ENCODE data around the gene COLEC12. TPM values are rescaled to one million over a fixed set of nuclear protein-coding genes. Genes with fewer than 3 reads are reported as not detected.
"Not testable (repeated sequence)": the region's sequence is repeated elsewhere in the genome, so short reads cannot be mapped to it uniquely, and the experiment has no call there.

COLEC12 gene
- total and polyA plus RNA-seq, 7 experiments from 2014 or later, result 0.12 to 0.35 (median 0.19) TPM; not detected in 4

GRCh38 chr18:407626-408224, 92.8 kb downstream of the COLEC12 start:
- no peaks in the 10 kb centered on the region for H3K4me1 Mint-ChIP-seq
- no peak for ATAC-seq
- Histone ChIP-seq H3K4me1 (ENCODE audit: control insufficient read depth in 2 of 2, insufficient read depth in 2 of 2, low read length in 2 of 2) (no peaks in the 10 kb centered on the region), H3K27ac (ENCODE audit: low read depth, low read length) (no peak overlapping the region), H3K27me3 (ENCODE audit: control insufficient read depth in 2 of 2, insufficient read depth in 2 of 2, low read length in 2 of 2) (no peaks in the 10 kb centered on the region), H3K36me3 (ENCODE audit: control insufficient read depth in 2 of 3, insufficient read depth in 3 of 3, low read length in 3 of 3) (no peaks in the 10 kb centered on the region), H3K4me3 (ENCODE audit: low read length) (no peak overlapping the region), H3K9me3 (ENCODE audit: control insufficient read depth in 2 of 3, low read length in 3 of 3) (peaks cover 0 to 7% (median 0%) of the 10 kb centered on the region in 3 experiments)
- CTCF ChIA-PET, result no interaction called here
- peaks cover 7 to 30% (median 19%) of the 10 kb centered on the region in 5 donors for H3K27me3 Mint-ChIP-seq
- no peak overlapping the region for H3K4me3 Mint-ChIP-seq
- intact Hi-C loops (cut with micrococcal nuclease), result no loop called here
- POLR2A ChIA-PET, result no interaction called here
- peaks cover 0 to 5% (median 0%) of the 10 kb centered on the region in 5 donors for H3K36me3 Mint-ChIP-seq
- peaks cover 0 to 51% (median 16%) of the 10 kb centered on the region in 11 donors for H3K9me3 Mint-ChIP-seq
- no peak overlapping the region for H3K27ac Mint-ChIP-seq
- DNase-seq, result no peak

- Histone ChIP-seq H3K4me3 (ENCODE audit: low read length) (no peak overlapping the region), H3K36me3 (ENCODE audit: control insufficient read depth in 2 of 3, insufficient read depth in 3 of 3, low read length in 3 of 3) (no peaks in the 10 kb centered on the region), H3K4me1 (ENCODE audit: control insufficient read depth in 2 of 2, insufficient read depth in 2 of 2, low read length in 2 of 2) (no peaks in the 10 kb centered on the region), H3K27me3 (ENCODE audit: control insufficient read depth in 2 of 2, insufficient read depth in 2 of 2, low read length in 2 of 2) (no peaks in the 10 kb centered on the region), H3K27ac (ENCODE audit: low read depth, low read length) (no peak overlapping the region), H3K9me3 (ENCODE audit: control insufficient read depth in 2 of 3, low read length in 3 of 3) (peaks cover 0 to 7% (median 0%) of the 10 kb centered on the region in 3 experiments)
- Mint-ChIP-seq H3K27ac (no peak overlapping the region), H3K27me3 (peaks cover 7 to 34% (median 19%) of the 10 kb centered on the region in 5 donors), H3K36me3 (peaks cover 0 to 5% (median 0%) of the 10 kb centered on the region in 5 donors), H3K9me3 (peaks cover 0 to 51% (median 16%) of the 10 kb centered on the region in 11 donors), H3K4me3 (no peak overlapping the region), H3K4me1 (no peaks in the 10 kb centered on the region)
- DNase-seq, result no peak
- CTCF ChIA-PET, result no interaction called here
- no peak for ATAC-seq
- intact Hi-C loops (cut with micrococcal nuclease), result no loop called here
- POLR2A ChIA-PET, result no interaction called here
Observed at GRCh38 chr18:407191-407590, 93.3 kb downstream of the COLEC12 start.

- Mint-ChIP-seq H3K27me3 (peaks cover 4 to 39% (median 14%) of the 10 kb centered on the region in 5 donors), H3K27ac (no peak overlapping the region), H3K4me1 (no peaks in the 10 kb centered on the region), H3K4me3 (no peak overlapping the region), H3K36me3 (peaks cover 0 to 5% (median 0%) of the 10 kb centered on the region in 5 donors), H3K9me3 (peaks cover 0 to 47% (median 14%) of the 10 kb centered on the region in 11 donors)
- DNase-seq (no peak), ATAC-seq (no peak)
- intact Hi-C loops (cut with micrococcal nuclease), result no loop called here
- no peak overlapping the region for H3K27ac ChIP-seq (ENCODE audit: low read depth, low read length)
- POLR2A ChIA-PET, result no interaction called here
- CTCF ChIA-PET, result no interaction called here
- H3K4me3 ChIP-seq (ENCODE audit: low read length), result no peak overlapping the region
- H3K4me1 ChIP-seq (ENCODE audit: control insufficient read depth in 2 of 2, insufficient read depth in 2 of 2, low read length in 2 of 2), result no peaks in the 10 kb centered on the region
- no peaks in the 10 kb centered on the region for H3K27me3 ChIP-seq (ENCODE audit: control insufficient read depth in 2 of 2, insufficient read depth in 2 of 2, low read length in 2 of 2)
- H3K36me3 ChIP-seq (ENCODE audit: control insufficient read depth in 2 of 3, insufficient read depth in 3 of 3, low read length in 3 of 3), result no peaks in the 10 kb centered on the region
- peaks cover 0 to 7% (median 0%) of the 10 kb centered on the region in 3 experiments for H3K9me3 ChIP-seq (ENCODE audit: control insufficient read depth in 2 of 3, low read length in 3 of 3)
Observed at GRCh38 chr18:406677-407076, 93.8 kb downstream of the COLEC12 start.

- H3K4me3 ChIP-seq (ENCODE audit: low read length); H3K36me3 Mint-ChIP-seq; H3K4me1 Mint-ChIP-seq; DNase-seq; H3K36me3 ChIP-seq (ENCODE audit: control insufficient read depth in 2 of 3, insufficient read depth in 3 of 3, low read length in 3 of 3); H3K27ac Mint-ChIP-seq; H3K27ac ChIP-seq (ENCODE audit: low read depth, low read length); H3K9me3 ChIP-seq (ENCODE audit: control insufficient read depth in 2 of 3, low read length in 3 of 3); H3K4me1 ChIP-seq (ENCODE audit: control insufficient read depth in 2 of 2, insufficient read depth in 2 of 2, low read length in 2 of 2); CTCF ChIA-PET; intact Hi-C loops (cut with micrococcal nuclease); H3K27me3 ChIP-seq (ENCODE audit: control insufficient read depth in 2 of 2, insufficient read depth in 2 of 2, low read length in 2 of 2); POLR2A ChIA-PET; H3K4me3 Mint-ChIP-seq; ATAC-seq: not testable (repeated sequence)
- Mint-ChIP-seq H3K9me3 (peaks cover 0 to 38% (median 14%) of the 10 kb centered on the region in 11 donors), H3K27me3 (peaks cover 2 to 32% (median 16%) of the 10 kb centered on the region in 5 donors)
Observed at GRCh38 chr18:405006-405405, 95.5 kb downstream of the COLEC12 start.

GRCh38 chr18:404061-404636, 96.4 kb downstream of the COLEC12 start:
- Mint-ChIP-seq H3K27ac (no peak overlapping the region), H3K9me3 (peaks cover 0 to 38% (median 14%) of the 10 kb centered on the region in 11 donors), H3K4me3 (no peak overlapping the region), H3K36me3 (peaks cover 0 to 5% (median 0%) of the 10 kb centered on the region in 5 donors), H3K4me1 (no peaks in the 10 kb centered on the region), H3K27me3 (peaks cover 0 to 32% (median 12%) of the 10 kb centered on the region in 5 donors)
- H3K4me1 ChIP-seq (ENCODE audit: control insufficient read depth in 2 of 2, insufficient read depth in 2 of 2, low read length in 2 of 2), result no peaks in the 10 kb centered on the region
- CTCF ChIA-PET, result no interaction called here
- POLR2A ChIA-PET, result no interaction called here
- ATAC-seq (no peak), DNase-seq (no peak)
- no peaks in the 10 kb centered on the region for H3K36me3 ChIP-seq (ENCODE audit: control insufficient read depth in 2 of 3, insufficient read depth in 3 of 3, low read length in 3 of 3)
- intact Hi-C loops (cut with micrococcal nuclease), result no loop called here
- no peak overlapping the region for H3K4me3 ChIP-seq (ENCODE audit: low read length)
- peaks cover 0 to 7% (median 0%) of the 10 kb centered on the region in 3 experiments for H3K9me3 ChIP-seq (ENCODE audit: control insufficient read depth in 2 of 3, low read length in 3 of 3)
- H3K27ac ChIP-seq (ENCODE audit: low read depth, low read length), result no peak overlapping the region
- no peaks in the 10 kb centered on the region for H3K27me3 ChIP-seq (ENCODE audit: control insufficient read depth in 2 of 2, insufficient read depth in 2 of 2, low read length in 2 of 2)

- no peak overlapping the region for H3K4me3 ChIP-seq (ENCODE audit: low read length)
- H3K36me3 ChIP-seq (ENCODE audit: control insufficient read depth in 2 of 3, insufficient read depth in 3 of 3, low read length in 3 of 3), result no peaks in the 10 kb centered on the region
- no peak overlapping the region for H3K4me3 Mint-ChIP-seq
- H3K27me3 Mint-ChIP-seq, result peaks cover 0 to 46% (median 7%) of the 10 kb centered on the region in 5 donors
- DNase-seq (no peak), ATAC-seq (no peak)
- no peaks in the 10 kb centered on the region for H3K4me1 ChIP-seq (ENCODE audit: control insufficient read depth in 2 of 2, insufficient read depth in 2 of 2, low read length in 2 of 2)
- ChIA-PET CTCF (no interaction called here), POLR2A (no interaction called here)
- H3K27ac ChIP-seq (ENCODE audit: low read depth, low read length), result no peak overlapping the region
- no peaks in the 10 kb centered on the region for H3K4me1 Mint-ChIP-seq
- peaks cover 0 to 7% (median 0%) of the 10 kb centered on the region in 3 experiments for H3K9me3 ChIP-seq (ENCODE audit: control insufficient read depth in 2 of 3, low read length in 3 of 3)
- peaks cover 0 to 5% (median 0%) of the 10 kb centered on the region in 5 donors for H3K36me3 Mint-ChIP-seq
- intact Hi-C loops (cut with micrococcal nuclease), result no loop called here
- peaks cover 0 to 38% (median 14%) of the 10 kb centered on the region in 11 donors for H3K9me3 Mint-ChIP-seq
- no peak overlapping the region for H3K27ac Mint-ChIP-seq
- no peaks in the 10 kb centered on the region for H3K27me3 ChIP-seq (ENCODE audit: control insufficient read depth in 2 of 2, insufficient read depth in 2 of 2, low read length in 2 of 2)
Observed at GRCh38 chr18:402129-402528, 98.4 kb downstream of the COLEC12 start.

- POLR2A ChIA-PET, result no interaction called here
- H3K27ac Mint-ChIP-seq, result no peak overlapping the region
- H3K4me3 Mint-ChIP-seq, result no peak overlapping the region
- H3K9me3 ChIP-seq (ENCODE audit: control insufficient read depth in 2 of 3, low read length in 3 of 3), result peaks cover 0 to 4% (median 0%) of the 10 kb centered on the region in 3 experiments
- CTCF ChIA-PET, result no interaction called here
- ATAC-seq (peak; percentile 61), DNase-seq (no peak)
- no peaks in the 10 kb centered on the region for H3K27me3 ChIP-seq (ENCODE audit: control insufficient read depth in 2 of 2, insufficient read depth in 2 of 2, low read length in 2 of 2)
- H3K4me1 ChIP-seq (ENCODE audit: control insufficient read depth in 2 of 2, insufficient read depth in 2 of 2, low read length in 2 of 2), result no peaks in the 10 kb centered on the region
- H3K9me3 Mint-ChIP-seq, result peaks cover 0 to 25% (median 10%) of the 10 kb centered on the region in 11 donors
- peaks cover 0 to 37% (median 5%) of the 10 kb centered on the region in 5 donors for H3K27me3 Mint-ChIP-seq
- no peaks in the 10 kb centered on the region for H3K4me1 Mint-ChIP-seq
- no peak overlapping the region for H3K27ac ChIP-seq (ENCODE audit: low read depth, low read length)
- intact Hi-C loops (cut with micrococcal nuclease), result no loop called here
- peaks cover 0 to 4% (median 0%) of the 10 kb centered on the region in 5 donors for H3K36me3 Mint-ChIP-seq
- no peaks in the 10 kb centered on the region for H3K36me3 ChIP-seq (ENCODE audit: control insufficient read depth in 2 of 3, insufficient read depth in 3 of 3, low read length in 3 of 3)
- H3K4me3 ChIP-seq (ENCODE audit: low read length), result no peak overlapping the region
Observed at GRCh38 chr18:400456-400855, 100.0 kb downstream of the COLEC12 start.

All from naive thymus-derived CD4-positive, alpha-beta T cell (primary cell).